ENCODE data around the gene CTBP2.

The CTBP2 gene

GRCh38 chr10:125144693-125145623, 15.4 kb downstream of the CTBP2 start:
- H3K4me3 ChIP-seq (ENCODE audit: low read depth, low read length) = no peak overlapping the region
- in situ Hi-C loops (cut with HindIII; ENCODE audit: low sequenced_read_pairs) = no loop called here
- peak; percentile 58 for TF ChIP-seq CTCF (IDR thresholded peaks at IDR 0.05; ENCODE audit: low read depth, low read length)
- DNase-seq (ENCODE audit: low read depth, low spot score) = no peak

DNA sequence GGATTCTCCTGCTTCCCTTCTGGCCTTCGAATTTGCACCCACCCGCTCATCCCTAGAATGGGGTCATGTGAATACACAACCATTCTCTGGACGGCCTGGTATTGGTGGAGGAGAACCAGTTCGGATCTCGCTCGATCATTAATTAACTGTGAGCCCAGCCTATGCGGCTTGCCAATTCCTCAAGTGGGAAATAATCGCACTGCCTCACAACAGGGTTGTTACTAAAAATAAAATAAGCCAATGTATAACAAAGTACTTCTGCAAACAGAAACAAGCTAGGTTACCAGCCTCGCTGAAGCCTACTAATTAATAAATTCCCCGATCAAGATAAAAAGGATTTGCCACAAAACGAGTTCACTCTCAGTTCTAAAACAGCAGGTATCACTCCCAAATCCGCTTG, 16.2 kb downstream of the CTBP2 start:
- H3K4me3 ChIP-seq (ENCODE audit: low read depth, low read length) = no peak overlapping the region
- no peak for TF ChIP-seq CTCF (IDR thresholded peaks at IDR 0.05; ENCODE audit: low read depth, low read length)
- DNase-seq (ENCODE audit: low read depth, low spot score) = no peak
- in situ Hi-C loops (cut with HindIII; ENCODE audit: low sequenced_read_pairs) = no loop called here

DNA sequence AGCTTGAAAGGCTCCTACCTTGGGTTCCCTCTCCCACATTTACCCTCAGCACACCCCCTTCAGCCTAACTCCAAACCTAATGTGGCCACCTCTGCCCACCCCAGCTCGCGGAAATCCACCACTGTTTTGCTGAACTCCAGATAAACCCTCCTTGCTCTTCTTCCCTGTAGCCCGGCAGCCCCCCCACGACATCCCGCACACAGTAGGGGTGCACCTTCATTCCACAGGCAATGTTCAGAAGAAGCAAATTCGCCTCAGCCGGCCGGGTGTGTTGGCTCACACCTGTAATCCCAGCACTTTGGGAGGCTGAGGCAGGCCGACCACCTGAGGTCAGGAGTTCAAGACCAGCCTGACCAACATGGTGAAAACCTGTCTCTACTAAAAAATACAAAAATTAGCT, 17.4 kb downstream of the CTBP2 start:
- no peak for DNase-seq (ENCODE audit: low read depth, low spot score)
- TF ChIP-seq CTCF (IDR thresholded peaks at IDR 0.05; ENCODE audit: low read depth, low read length) = no peak
- no peak overlapping the region for H3K4me3 ChIP-seq (ENCODE audit: low read depth, low read length)
- in situ Hi-C loops (cut with HindIII; ENCODE audit: low sequenced_read_pairs) = no loop called here

DNA sequence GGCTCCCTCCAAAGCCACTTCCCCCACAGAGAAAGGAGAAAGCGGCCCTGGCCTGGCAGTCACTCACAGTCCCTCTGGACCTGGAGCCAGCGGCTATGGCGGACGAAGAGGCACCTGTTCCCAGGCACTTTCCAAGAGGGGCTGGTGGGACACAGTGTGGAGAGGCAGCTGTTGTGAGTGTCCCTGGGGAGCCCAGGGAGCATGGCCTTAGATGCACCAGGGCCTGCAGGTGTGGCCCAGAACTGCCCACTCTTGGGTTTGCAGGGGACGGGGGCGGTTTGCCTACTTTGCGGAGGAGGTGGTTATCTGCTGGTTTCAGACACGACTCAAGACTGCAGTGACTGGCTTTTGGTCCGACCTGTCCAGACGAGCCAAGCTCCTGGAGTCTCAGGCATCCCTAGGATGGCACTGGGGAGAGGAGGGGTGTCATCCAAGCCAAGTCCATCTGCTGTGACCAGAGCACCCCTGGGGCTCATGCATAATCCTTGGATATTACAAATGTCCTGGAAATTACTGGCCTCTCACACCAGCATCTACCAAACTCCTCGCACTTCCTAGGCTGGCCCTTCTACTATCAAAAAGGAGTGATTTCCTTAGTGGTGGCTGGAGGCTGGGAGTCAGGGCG, 18.4 kb downstream of the CTBP2 start:
- no peak for DNase-seq (ENCODE audit: low read depth, low spot score)
- no peak for TF ChIP-seq CTCF (IDR thresholded peaks at IDR 0.05; ENCODE audit: low read depth, low read length)
- no peak overlapping the region for H3K4me3 ChIP-seq (ENCODE audit: low read depth, low read length)
- in situ Hi-C loops (cut with HindIII; ENCODE audit: low sequenced_read_pairs) = no loop called here

DNA sequence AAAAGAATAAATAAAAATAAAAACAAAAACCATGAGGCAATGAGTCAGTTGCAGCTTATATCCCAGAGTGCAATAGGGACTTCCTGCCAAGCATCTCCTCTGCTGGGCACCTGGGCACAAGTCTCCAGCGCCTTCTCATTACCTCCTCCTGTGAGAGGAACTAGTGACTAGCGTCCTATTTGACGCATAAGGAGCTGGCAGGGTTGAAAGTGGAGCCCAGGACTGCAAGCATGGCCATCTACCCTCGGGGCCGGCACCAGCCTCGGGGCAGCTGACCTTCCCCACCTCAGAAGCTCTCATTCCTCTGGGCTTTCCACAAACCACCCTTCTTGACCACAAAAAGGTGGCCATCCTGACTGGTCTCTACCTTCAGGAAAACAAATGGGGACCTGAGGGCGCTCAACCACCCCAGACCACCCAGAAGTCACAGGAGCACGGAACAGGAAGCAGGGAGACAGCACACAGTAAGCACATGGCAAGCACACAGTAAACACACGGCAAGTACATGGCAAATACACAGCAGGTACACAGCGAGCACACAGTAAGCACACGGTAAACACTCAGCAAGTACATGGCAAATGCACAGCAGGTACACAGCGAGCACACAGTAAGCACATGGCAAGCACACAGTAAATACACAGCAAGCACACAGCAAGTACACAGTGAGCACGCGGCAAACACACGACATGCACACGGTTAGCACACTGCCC, 19.1 kb downstream of the CTBP2 start:
- in situ Hi-C loops (cut with HindIII; ENCODE audit: low sequenced_read_pairs) = no loop called here
- H3K4me3 ChIP-seq (ENCODE audit: low read depth, low read length) = no peak overlapping the region
- no peak for TF ChIP-seq CTCF (IDR thresholded peaks at IDR 0.05; ENCODE audit: low read depth, low read length)
- no peak for DNase-seq (ENCODE audit: low read depth, low spot score)

DNA sequence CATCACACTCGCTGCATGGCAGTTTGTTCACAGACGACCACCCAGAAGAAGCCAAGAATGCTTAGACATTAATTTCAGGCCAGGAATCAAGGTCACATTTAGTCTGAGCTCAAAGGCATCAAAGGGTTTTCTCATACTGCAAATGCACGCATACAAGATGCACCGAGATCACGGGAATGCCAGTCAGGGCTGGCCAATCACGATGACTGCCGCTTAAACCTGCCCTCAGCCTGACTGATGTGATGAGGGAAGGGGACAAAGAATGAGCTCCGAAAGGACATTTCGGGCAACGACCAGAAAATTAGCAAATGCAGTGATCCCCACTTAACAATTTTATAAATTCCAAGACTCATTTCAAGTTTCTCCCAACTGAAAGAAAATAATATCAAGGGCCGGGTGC, 20.2 kb downstream of the CTBP2 start:
- in situ Hi-C loops (cut with HindIII; ENCODE audit: low sequenced_read_pairs) = no loop called here
- TF ChIP-seq CTCF (IDR thresholded peaks at IDR 0.05; ENCODE audit: low read depth, low read length) = no peak
- no peak overlapping the region for H3K4me3 ChIP-seq (ENCODE audit: low read depth, low read length)
- no peak for DNase-seq (ENCODE audit: low read depth, low spot score)
